GM19468 (cell line): ENCODE data around the gene CST3.
"Not testable (repeated sequence)": the region's sequence is repeated elsewhere in the genome, so short reads cannot be mapped to it uniquely, and the experiment has no call there.

Source experiments
- ATAC-seq: cut with Tn5 transposase; IDR thresholded peaks from one replicate; pipeline ENCODE4 v1.9.1; 2021; ENCODE audit warnings: mild to moderate bottlenecking, moderate library complexity, moderate number of reproducible peaks; ENCODE audit not compliant: unreplicated experiment; ENCODE audit errors: extremely low read depth

Gene CST3

GRCh38 chr20:23663180-23663579, 25.4 kb upstream of the CST3 start:
- ATAC-seq: no peak

GRCh38 chr20:23662276-23662870, 24.6 kb upstream of the CST3 start:
- ATAC-seq: no peak

- ATAC-seq: no peak
Observed at GRCh38 chr20:23661002-23661429, 23.3 kb upstream of the CST3 start.

- ATAC-seq: no peak
Observed at GRCh38 chr20:23659989-23660837, 22.5 kb upstream of the CST3 start.

- not testable (repeated sequence) for ATAC-seq
Observed at GRCh38 chr20:23659610-23659988, 21.8 kb upstream of the CST3 start.

- no peak for ATAC-seq
Observed at GRCh38 chr20:23658989-23659609, 21.3 kb upstream of the CST3 start.

- no peak for ATAC-seq
Observed at GRCh38 chr20:23658336-23658735, 20.6 kb upstream of the CST3 start.

- no peak for ATAC-seq
Observed at GRCh38 chr20:23657202-23657601, 19.4 kb upstream of the CST3 start.

GRCh38 chr20:23656372-23656771, 18.6 kb upstream of the CST3 start:
- no peak for ATAC-seq

- no peak for ATAC-seq
Observed at GRCh38 chr20:23655491-23656211, 17.9 kb upstream of the CST3 start.

GRCh38 chr20:23654717-23655116, 17.0 kb upstream of the CST3 start:
- no peak for ATAC-seq

- ATAC-seq: no peak
Observed at GRCh38 chr20:23654000-23654399, 16.2 kb upstream of the CST3 start.

GRCh38 chr20:23653400-23653938, 15.7 kb upstream of the CST3 start:
- no peak for ATAC-seq

- no peak for ATAC-seq
Observed at GRCh38 chr20:23652926-23653325, 15.2 kb upstream of the CST3 start.

GRCh38 chr20:23652371-23652770, 14.6 kb upstream of the CST3 start:
- ATAC-seq: no peak

GRCh38 chr20:23651117-23651516, 13.4 kb upstream of the CST3 start:
- no peak for ATAC-seq

GRCh38 chr20:23649830-23650417, 12.2 kb upstream of the CST3 start:
- no peak for ATAC-seq

GRCh38 chr20:23649242-23649641, 11.5 kb upstream of the CST3 start:
- no peak for ATAC-seq

GRCh38 chr20:23647346-23647745, 9.6 kb upstream of the CST3 start:
- ATAC-seq: no peak
